Thyroid gland (tissue), 4 donors: ENCODE results near the gene CXCR2.
"Not testable (repeated sequence)": the region's sequence is repeated elsewhere in the genome, so short reads cannot be mapped to it uniquely, and the experiment has no call there.

Experiments used
- POLR2A ChIP-seq, 2 donors: fragments of 450-650 bp; IDR thresholded peaks; one replicate each; pipeline ENCODE4 v1.6.1; 2017; ENCODE audit warnings: antibody characterized with exemption in 2 of 2, mild to moderate bottlenecking in 2 of 2, moderate library complexity in 1 of 2
- TF ChIP-seq, protein P1 (sequence below), 6 experiments: fragments of 200-600 bp in 3 of 6; fragments of 450-650 bp in 3 of 6; sonication (generic) in 3 of 6; IDR thresholded peaks; one replicate each; pipeline ENCODE4 v1.5.1; 2016 to 2019; ENCODE audit warnings: antibody characterized with exemption in 6 of 6, mild to moderate bottlenecking in 2 of 6, inconsistent platforms in 1 of 6, moderate library complexity in 1 of 6

DNA sequence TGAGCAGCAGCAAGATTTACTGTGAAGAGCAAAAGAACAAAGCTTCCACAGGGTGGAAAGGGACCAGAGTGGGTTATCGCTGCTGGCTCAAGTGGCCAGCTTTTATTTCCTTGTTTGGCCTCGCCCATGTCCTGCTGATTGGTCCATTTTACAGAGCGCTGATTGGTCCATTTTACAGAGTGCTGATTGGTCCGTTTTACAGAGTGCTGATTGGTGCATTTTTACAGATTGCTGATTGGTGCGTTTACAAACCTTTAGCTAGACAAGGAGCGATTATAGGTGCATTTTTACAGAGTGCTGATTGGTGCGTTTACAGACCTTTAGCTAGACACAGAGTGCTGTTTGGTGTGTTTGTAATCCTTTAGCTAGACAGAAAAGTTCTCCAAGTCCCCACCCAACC is 17.0 kb upstream of the CXCR2 start:
- TF ChIP-seq, protein P1, sequence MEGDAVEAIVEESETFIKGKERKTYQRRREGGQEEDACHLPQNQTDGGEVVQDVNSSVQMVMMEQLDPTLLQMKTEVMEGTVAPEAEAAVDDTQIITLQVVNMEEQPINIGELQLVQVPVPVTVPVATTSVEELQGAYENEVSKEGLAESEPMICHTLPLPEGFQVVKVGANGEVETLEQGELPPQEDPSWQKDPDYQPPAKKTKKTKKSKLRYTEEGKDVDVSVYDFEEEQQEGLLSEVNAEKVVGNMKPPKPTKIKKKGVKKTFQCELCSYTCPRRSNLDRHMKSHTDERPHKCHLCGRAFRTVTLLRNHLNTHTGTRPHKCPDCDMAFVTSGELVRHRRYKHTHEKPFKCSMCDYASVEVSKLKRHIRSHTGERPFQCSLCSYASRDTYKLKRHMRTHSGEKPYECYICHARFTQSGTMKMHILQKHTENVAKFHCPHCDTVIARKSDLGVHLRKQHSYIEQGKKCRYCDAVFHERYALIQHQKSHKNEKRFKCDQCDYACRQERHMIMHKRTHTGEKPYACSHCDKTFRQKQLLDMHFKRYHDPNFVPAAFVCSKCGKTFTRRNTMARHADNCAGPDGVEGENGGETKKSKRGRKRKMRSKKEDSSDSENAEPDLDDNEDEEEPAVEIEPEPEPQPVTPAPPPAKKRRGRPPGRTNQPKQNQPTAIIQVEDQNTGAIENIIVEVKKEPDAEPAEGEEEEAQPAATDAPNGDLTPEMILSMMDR (IDR thresholded peaks at IDR 0.05): not testable (repeated sequence)
- not testable (repeated sequence) for TF ChIP-seq POLR2A (IDR thresholded peaks at IDR 0.05)
